ENCODE data around the gene PCSK9. TPM values are rescaled to one million over a fixed set of nuclear protein-coding genes. Genes with fewer than 3 reads are reported as not detected.

PCSK9 gene
- polyA plus RNA-seq, 1 donor (not counting 4 experiments of a cell fraction or from before 2014, with no cell fraction given), result 61.7 TPM

- Histone ChIP-seq H3K36me3 (ENCODE audit: control insufficient read depth in 2 of 2, extremely low read depth in 1 of 2, insufficient read depth in 2 of 2, low read length in 2 of 2) (peaks cover 31 to 58% of the 10 kb centered on the region in 2 experiments), H3K4me3 (ENCODE audit: control insufficient read depth in 2 of 3, extremely low read depth in 1 of 3, insufficient read depth in 2 of 3, low read depth in 1 of 3, low read length in 3 of 3) (no peak overlapping the region), H3K9me1 (ENCODE audit: control insufficient read depth, extremely low read depth, insufficient read depth, low read length) (no peaks in the 10 kb centered on the region), H3K4me1 (ENCODE audit: control insufficient read depth, extremely low read depth, insufficient read depth, low read length) (no peaks in the 10 kb centered on the region), H3K27me3 (ENCODE audit: control insufficient read depth, extremely low read depth, insufficient read depth, low read length) (no peaks in the 10 kb centered on the region), H2AFZ (ENCODE audit: control insufficient read depth, low read length) (no peak overlapping the region), H3K4me2 (ENCODE audit: control insufficient read depth, extremely low read depth, insufficient read depth, low read depth, low read length) (no peak overlapping the region), H4K20me1 (ENCODE audit: control insufficient read depth, extremely low read depth, insufficient read depth, low read length) (peaks cover 5% of the 10 kb centered on the region), H3K79me2 (ENCODE audit: control insufficient read depth, insufficient read depth, low read length) (no peaks in the 10 kb centered on the region), H3K9ac (ENCODE audit: control insufficient read depth, extremely low read depth, insufficient read depth, low read length) (no peak overlapping the region), H3K27ac (ENCODE audit: control insufficient read depth, insufficient read depth, low read length) (no peak overlapping the region), H3K9me3 (ENCODE audit: control insufficient read depth, low read depth, low read length) (no peaks in the 10 kb centered on the region)
- DNase-seq (ENCODE audit: low read depth, low spot score) (no peak), FAIRE-seq (peak; percentile 81)
- dilution Hi-C loops (cut with MboI; ENCODE audit: extremely low pct_ligation_motif_present, low sequenced_read_pairs), result no loop called here
- TF ChIP-seq CTCF (optimal IDR thresholded peaks at IDR 0.05 in 1 of 3, IDR thresholded peaks at IDR 0.05 in 1 of 3, conservative IDR thresholded peaks at IDR 0.05 in 1 of 3; ENCODE audit: extremely low read depth in 1 of 3, insufficient read depth in 2 of 3, low read length in 3 of 3), result peak; percentile 55 to 82 (median 65)
- no peak for TF ChIP-seq EZH2 (IDR thresholded peaks at IDR 0.05; ENCODE audit: low read length)
These were observed 32.1 kb downstream of the PCSK9 start for GRCh38 chr1:55071477-55071876.

GRCh38 chr1:55073187-55073916, 34.0 kb downstream of the PCSK9 start:
- Histone ChIP-seq H3K36me3 (ENCODE audit: control insufficient read depth in 2 of 2, extremely low read depth in 1 of 2, insufficient read depth in 2 of 2, low read length in 2 of 2) (peaks cover 31 to 51% of the 10 kb centered on the region in 2 experiments), H3K27me3 (ENCODE audit: control insufficient read depth, extremely low read depth, insufficient read depth, low read length) (no peaks in the 10 kb centered on the region), H3K79me2 (ENCODE audit: control insufficient read depth, insufficient read depth, low read length) (no peaks in the 10 kb centered on the region), H3K4me1 (ENCODE audit: control insufficient read depth, extremely low read depth, insufficient read depth, low read length) (no peaks in the 10 kb centered on the region), H3K9ac (ENCODE audit: control insufficient read depth, extremely low read depth, insufficient read depth, low read length) (no peak overlapping the region), H3K9me1 (ENCODE audit: control insufficient read depth, extremely low read depth, insufficient read depth, low read length) (no peaks in the 10 kb centered on the region), H2AFZ (ENCODE audit: control insufficient read depth, low read length) (no peak overlapping the region), H4K20me1 (ENCODE audit: control insufficient read depth, extremely low read depth, insufficient read depth, low read length) (no peaks in the 10 kb centered on the region), H3K9me3 (ENCODE audit: control insufficient read depth, low read depth, low read length) (no peaks in the 10 kb centered on the region), H3K4me3 (ENCODE audit: control insufficient read depth in 2 of 3, extremely low read depth in 1 of 3, insufficient read depth in 2 of 3, low read depth in 1 of 3, low read length in 3 of 3) (no peak overlapping the region), H3K27ac (ENCODE audit: control insufficient read depth, insufficient read depth, low read length) (no peak overlapping the region), H3K4me2 (ENCODE audit: control insufficient read depth, extremely low read depth, insufficient read depth, low read depth, low read length) (no peak overlapping the region)
- DNase-seq (ENCODE audit: low read depth, low spot score) (no peak), FAIRE-seq (no peak)
- dilution Hi-C loops (cut with MboI; ENCODE audit: extremely low pct_ligation_motif_present, low sequenced_read_pairs), result no loop called here
- TF ChIP-seq EZH2 (IDR thresholded peaks at IDR 0.05; ENCODE audit: low read length) (no peak), CTCF (optimal IDR thresholded peaks at IDR 0.05 in 1 of 3, IDR thresholded peaks at IDR 0.05 in 1 of 3, conservative IDR thresholded peaks at IDR 0.05 in 1 of 3; ENCODE audit: extremely low read depth in 1 of 3, insufficient read depth in 2 of 3, low read length in 3 of 3) (no peak)

Measured in keratinocyte (primary cell).